Measurements from ENCODE around the gene TSPEAR.

The TSPEAR gene

GRCh38 chr21:44568667-44569556 is 142.5 kb downstream of the TSPEAR start:
- no peak for DNase-seq (ENCODE audit: low read depth)
- no peak overlapping the region for H3K4me3 ChIP-seq (ENCODE audit: low read depth, low read length)
- TF ChIP-seq CTCF (IDR thresholded peaks at IDR 0.05; ENCODE audit: control insufficient read depth, extremely low read depth, insufficient read depth): no peak

GRCh38 chr21:44568261-44568660 is 143.1 kb downstream of the TSPEAR start:
- TF ChIP-seq CTCF (IDR thresholded peaks at IDR 0.05; ENCODE audit: control insufficient read depth, extremely low read depth, insufficient read depth): no peak
- H3K4me3 ChIP-seq (ENCODE audit: low read depth, low read length): no peak overlapping the region

GRCh38 chr21:44567481-44568171 is 143.7 kb downstream of the TSPEAR start:
- no peak overlapping the region for H3K4me3 ChIP-seq (ENCODE audit: low read depth, low read length)
- TF ChIP-seq CTCF (IDR thresholded peaks at IDR 0.05; ENCODE audit: control insufficient read depth, extremely low read depth, insufficient read depth): no peak
- DNase-seq (ENCODE audit: low read depth): no peak

More at GRCh38 chr21:44568261-44568660, 143.1 kb downstream of the TSPEAR start:
- DNase-seq (ENCODE audit: low read depth): no peak

- H3K4me3 ChIP-seq (ENCODE audit: low read depth, low read length): no peak overlapping the region
- DNase-seq (ENCODE audit: low read depth): no peak
- TF ChIP-seq CTCF (IDR thresholded peaks at IDR 0.05; ENCODE audit: control insufficient read depth, extremely low read depth, insufficient read depth): no peak
These were observed 145.0 kb downstream of the TSPEAR start for GRCh38 chr21:44566403-44566802.

- no peak overlapping the region for H3K4me3 ChIP-seq (ENCODE audit: low read depth, low read length)
- no peak for DNase-seq (ENCODE audit: low read depth)
- no peak for TF ChIP-seq CTCF (IDR thresholded peaks at IDR 0.05; ENCODE audit: control insufficient read depth, extremely low read depth, insufficient read depth)
These were observed 146.3 kb downstream of the TSPEAR start for GRCh38 chr21:44564886-44565598.

GRCh38 chr21:44564099-44564498 is 147.3 kb downstream of the TSPEAR start:
- TF ChIP-seq CTCF (IDR thresholded peaks at IDR 0.05; ENCODE audit: control insufficient read depth, extremely low read depth, insufficient read depth): no peak
- DNase-seq (ENCODE audit: low read depth): no peak
- H3K4me3 ChIP-seq (ENCODE audit: low read depth, low read length): no peak overlapping the region

All from LNCaP clone FGC (cell line).